ENCODE measurements around the gene ITGA1. TPM values are rescaled to one million over a fixed set of nuclear protein-coding genes. Genes with fewer than 3 reads are reported as not detected.

ITGA1 gene
- total RNA-seq, 4 donors from 2014 or later = 5.7 to 20.4 (median 12.4) TPM

- intact Hi-C loops (cut with DNase I; ENCODE audit: low total_unique reads) = no loop called here
- Histone ChIP-seq H3K36me3 (no peaks in the 10 kb centered on the region), H3K27me3 (no peaks in the 10 kb centered on the region), H3K27ac (no peak overlapping the region), H3K9me3 (no peaks in the 10 kb centered on the region), H3K4me3 (no peak overlapping the region), H3K4me1 (no peaks in the 10 kb centered on the region)
- TF ChIP-seq POLR2A (IDR thresholded peaks at IDR 0.05) (no peak), CTCF (IDR thresholded peaks at IDR 0.05 in 4 of 5, conservative IDR thresholded peaks at IDR 0.05 in 1 of 5) (no peak)
- DNase-seq (no peak), ATAC-seq (no peak)
- in situ Hi-C loops (cut with MboI; ENCODE audit: low sequenced_read_pairs in 4 of 4) = no loop called here
These were observed 189.7 kb downstream of the ITGA1 start for GRCh38 chr5:52977264-52977897.

- Histone ChIP-seq H3K27me3 (no peaks in the 10 kb centered on the region), H3K4me1 (no peaks in the 10 kb centered on the region), H3K4me3 (no peak overlapping the region), H3K9me3 (no peaks in the 10 kb centered on the region), H3K27ac (no peak overlapping the region), H3K36me3 (no peaks in the 10 kb centered on the region)
- TF ChIP-seq POLR2A (IDR thresholded peaks at IDR 0.05) = no peak
- TF ChIP-seq CTCF (IDR thresholded peaks at IDR 0.05 in 4 of 5, conservative IDR thresholded peaks at IDR 0.05 in 1 of 5) = no peak
- in situ Hi-C loops (cut with MboI; ENCODE audit: low sequenced_read_pairs in 4 of 4) (no loop called here), intact Hi-C loops (cut with DNase I; ENCODE audit: low total_unique reads) (no loop called here)
- ATAC-seq (no peak), DNase-seq (no peak)
These were observed 193.8 kb downstream of the ITGA1 start for GRCh38 chr5:52981507-52981906.

GRCh38 chr5:52983731-52984636 lies 196.3 kb downstream of the ITGA1 start:
- intact Hi-C loops (cut with DNase I; ENCODE audit: low total_unique reads) = no loop called here
- ATAC-seq (no peak), DNase-seq (no peak)
- Histone ChIP-seq H3K27me3 (peaks cover 0 to 5% (median 0%) of the 10 kb centered on the region in 3 donors), H3K4me1 (no peaks in the 10 kb centered on the region), H3K27ac (no peak overlapping the region), H3K36me3 (no peaks in the 10 kb centered on the region), H3K9me3 (no peaks in the 10 kb centered on the region), H3K4me3 (no peak overlapping the region)
- TF ChIP-seq POLR2A (IDR thresholded peaks at IDR 0.05) (no peak), CTCF (IDR thresholded peaks at IDR 0.05 in 4 of 5, conservative IDR thresholded peaks at IDR 0.05 in 1 of 5) (no peak)
- in situ Hi-C loops (cut with MboI; ENCODE audit: low sequenced_read_pairs in 4 of 4) = no loop called here

- H3K27me3 ChIP-seq = peaks cover 0 to 5% (median 0%) of the 10 kb centered on the region in 3 donors
- H3K9me3 ChIP-seq = no peaks in the 10 kb centered on the region
- TF ChIP-seq POLR2A (IDR thresholded peaks at IDR 0.05) = no peak
- ATAC-seq (no peak), DNase-seq (no peak)
- peaks cover 4 to 6% of the 10 kb centered on the region in 2 donors for H3K4me1 ChIP-seq
- intact Hi-C loops (cut with DNase I; ENCODE audit: low total_unique reads) (no loop called here), in situ Hi-C loops (cut with MboI; ENCODE audit: low sequenced_read_pairs in 4 of 4) (no loop called here)
- no peak overlapping the region for H3K27ac ChIP-seq
- no peaks in the 10 kb centered on the region for H3K36me3 ChIP-seq
- no peak overlapping the region for H3K4me3 ChIP-seq
These were observed 197.6 kb downstream of the ITGA1 start for GRCh38 chr5:52985306-52985705.

GRCh38 chr5:52987711-52988331 lies 200.1 kb downstream of the ITGA1 start:
- intact Hi-C loops (cut with DNase I; ENCODE audit: low total_unique reads) = no loop called here
- no peak for DNase-seq
- Histone ChIP-seq H3K27me3 (peaks cover 3 to 10% (median 5%) of the 10 kb centered on the region in 3 donors), H3K27ac (no peak overlapping the region), H3K9me3 (no peaks in the 10 kb centered on the region), H3K4me3 (no peak overlapping the region), H3K36me3 (no peaks in the 10 kb centered on the region), H3K4me1 (peaks cover 4 to 10% of the 10 kb centered on the region in 2 donors)
- no peak for ATAC-seq
- no peak for TF ChIP-seq CTCF (IDR thresholded peaks at IDR 0.05 in 4 of 5, conservative IDR thresholded peaks at IDR 0.05 in 1 of 5)
- TF ChIP-seq POLR2A (IDR thresholded peaks at IDR 0.05) = no peak
- in situ Hi-C loops (cut with MboI; ENCODE audit: low sequenced_read_pairs in 4 of 4) = no loop called here
